ENCODE data around the gene CUBN. TPM values are rescaled to one million over a fixed set of nuclear protein-coding genes. Genes with fewer than 3 reads are reported as not detected.

Gene CUBN
- total and polyA plus RNA-seq, 8 donors: 0.28 to 1.3 (median 0.66) TPM

DNA sequence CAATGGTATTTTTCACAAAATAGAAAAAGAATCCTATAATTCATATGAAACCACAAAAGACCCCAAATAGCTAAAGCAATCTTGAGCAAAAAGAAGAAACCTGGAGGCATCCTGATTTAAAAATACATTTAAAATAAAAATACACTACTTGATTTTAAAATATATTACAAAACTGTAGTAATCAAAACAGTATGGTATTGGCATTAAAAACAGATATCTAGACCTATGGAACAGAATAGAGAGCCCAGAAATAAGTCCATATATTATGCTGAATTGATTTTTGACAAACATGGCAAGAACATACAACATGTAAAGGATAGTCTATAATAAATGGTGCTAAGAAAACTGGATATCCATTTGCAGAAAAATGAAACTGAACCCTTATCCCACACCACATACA is 34.8 kb downstream of the CUBN start:
- Histone ChIP-seq H3K4me1 (no peaks in the 10 kb centered on the region), H3K9me3 (no peaks in the 10 kb centered on the region), H3K36me3 (no peaks in the 10 kb centered on the region), H3K27ac (no peak overlapping the region), H3K4me3 (no peak overlapping the region), H3K27me3 (no peaks in the 10 kb centered on the region)
- intact Hi-C loops (cut with DNase I): no loop called here
- no peak for ATAC-seq
- TF ChIP-seq, protein P1, sequence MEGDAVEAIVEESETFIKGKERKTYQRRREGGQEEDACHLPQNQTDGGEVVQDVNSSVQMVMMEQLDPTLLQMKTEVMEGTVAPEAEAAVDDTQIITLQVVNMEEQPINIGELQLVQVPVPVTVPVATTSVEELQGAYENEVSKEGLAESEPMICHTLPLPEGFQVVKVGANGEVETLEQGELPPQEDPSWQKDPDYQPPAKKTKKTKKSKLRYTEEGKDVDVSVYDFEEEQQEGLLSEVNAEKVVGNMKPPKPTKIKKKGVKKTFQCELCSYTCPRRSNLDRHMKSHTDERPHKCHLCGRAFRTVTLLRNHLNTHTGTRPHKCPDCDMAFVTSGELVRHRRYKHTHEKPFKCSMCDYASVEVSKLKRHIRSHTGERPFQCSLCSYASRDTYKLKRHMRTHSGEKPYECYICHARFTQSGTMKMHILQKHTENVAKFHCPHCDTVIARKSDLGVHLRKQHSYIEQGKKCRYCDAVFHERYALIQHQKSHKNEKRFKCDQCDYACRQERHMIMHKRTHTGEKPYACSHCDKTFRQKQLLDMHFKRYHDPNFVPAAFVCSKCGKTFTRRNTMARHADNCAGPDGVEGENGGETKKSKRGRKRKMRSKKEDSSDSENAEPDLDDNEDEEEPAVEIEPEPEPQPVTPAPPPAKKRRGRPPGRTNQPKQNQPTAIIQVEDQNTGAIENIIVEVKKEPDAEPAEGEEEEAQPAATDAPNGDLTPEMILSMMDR (IDR thresholded peaks at IDR 0.05): no peak
- no peak for FAIRE-seq
- DNase-seq: no peak

DNA sequence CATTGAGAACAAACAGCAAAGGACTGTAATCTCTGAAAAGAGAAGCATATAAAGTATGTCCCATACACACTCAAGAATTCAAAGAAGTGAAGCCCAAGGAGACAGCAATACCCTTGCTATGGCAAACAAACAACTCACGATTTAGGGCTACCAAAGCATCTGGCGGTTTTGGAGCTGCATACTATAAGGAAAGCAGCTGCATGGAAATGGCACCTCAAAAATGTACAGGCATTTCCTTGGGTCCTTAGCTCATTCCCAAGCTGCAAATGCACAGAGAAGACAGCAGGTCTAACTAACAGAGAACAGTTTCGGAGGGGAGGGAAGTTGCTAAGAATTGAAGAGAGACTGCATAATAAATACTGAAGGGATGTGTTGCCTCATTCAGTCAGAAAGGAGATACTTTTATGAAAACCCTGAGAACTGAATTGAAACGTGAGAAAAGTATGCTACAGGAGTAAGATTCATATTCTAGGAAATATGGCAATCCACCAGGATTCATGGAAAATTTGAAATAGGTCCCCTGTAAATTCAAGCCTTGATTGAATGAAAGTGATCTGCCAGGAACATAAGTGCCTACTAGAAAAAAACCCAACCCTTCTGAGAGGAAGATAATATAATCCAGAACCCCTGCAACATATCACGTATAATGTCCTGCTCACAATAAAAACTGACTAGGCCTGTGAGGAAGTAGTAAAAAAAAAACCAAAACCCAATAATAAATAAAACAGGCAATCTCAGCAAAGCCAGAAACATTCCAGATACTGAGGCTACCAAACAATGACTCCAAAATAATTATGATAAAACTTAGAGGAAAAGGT is 36.4 kb downstream of the CUBN start:
- Histone ChIP-seq H3K9me3 (no peaks in the 10 kb centered on the region), H3K4me3 (no peak overlapping the region), H3K36me3 (no peaks in the 10 kb centered on the region), H3K27me3 (no peaks in the 10 kb centered on the region), H3K27ac (no peak overlapping the region), H3K4me1 (no peaks in the 10 kb centered on the region)
- TF ChIP-seq, protein P1 (IDR thresholded peaks at IDR 0.05): no peak
- no peak for FAIRE-seq
- ATAC-seq: no peak
- no peak for DNase-seq
- intact Hi-C loops (cut with DNase I): no loop called here
- 49 to 69% methylated on average over 5 of the region's 5 CpGs for WGBS, 2 donors

GRCh38 chr10:17092216-17092944 is 37.2 kb downstream of the CUBN start:
- intact Hi-C loops (cut with DNase I): no loop called here
- DNase-seq: no peak
- H3K4me1 ChIP-seq: no peaks in the 10 kb centered on the region
- no peaks in the 10 kb centered on the region for H3K9me3 ChIP-seq
- H3K27me3 ChIP-seq: no peaks in the 10 kb centered on the region
- H3K4me3 ChIP-seq: no peak overlapping the region
- TF ChIP-seq, protein P1 (IDR thresholded peaks at IDR 0.05): no peak
- ATAC-seq: no peak
- no peaks in the 10 kb centered on the region for H3K36me3 ChIP-seq
- WGBS, 2 donors: 81 to 83% methylated on average over 4 of the region's 4 CpGs
- FAIRE-seq: no peak
- no peak overlapping the region for H3K27ac ChIP-seq

DNA sequence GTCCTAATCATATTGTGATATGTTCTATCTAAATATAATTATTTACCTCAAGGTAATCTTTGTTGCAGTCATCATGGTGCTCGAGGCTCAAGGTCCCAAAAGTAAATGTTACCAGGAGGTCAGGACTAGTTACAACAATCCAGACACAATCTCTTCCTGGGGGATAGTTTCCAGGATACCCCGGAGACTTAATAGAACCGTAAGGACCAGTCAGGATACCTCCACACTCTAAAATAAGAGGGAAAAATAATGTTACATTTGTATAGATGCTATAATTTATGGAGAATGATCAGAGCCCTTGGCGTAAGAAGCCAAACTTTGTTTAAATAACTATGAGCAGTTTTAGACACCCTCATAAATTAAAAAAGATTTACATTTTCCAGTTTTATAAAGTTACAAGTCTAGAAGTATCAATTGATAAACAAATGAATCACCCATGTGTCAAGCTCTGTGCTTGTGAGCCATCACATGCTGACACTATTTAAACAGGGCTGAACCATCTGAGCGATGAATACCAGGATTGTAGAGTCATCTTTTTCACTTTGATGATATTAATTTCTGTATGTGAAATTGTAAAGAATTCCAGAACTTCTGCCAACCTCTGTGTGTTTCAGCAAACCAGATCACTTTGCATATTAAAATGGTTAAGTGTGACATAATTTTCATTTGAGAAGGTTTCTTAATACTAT is 41.3 kb downstream of the CUBN start:
- FAIRE-seq: no peak

More for the DNA sequence above, 41.3 kb downstream of the CUBN start:
- DNase-seq (no peak), ATAC-seq (no peak)
- Histone ChIP-seq H3K4me3 (no peak overlapping the region), H3K9me3 (no peaks in the 10 kb centered on the region), H3K4me1 (no peaks in the 10 kb centered on the region), H3K27ac (no peak overlapping the region), H3K36me3 (no peaks in the 10 kb centered on the region), H3K27me3 (no peaks in the 10 kb centered on the region)
- intact Hi-C loops (cut with DNase I): no loop called here
- WGBS, 2 donors: 71 to 72% methylated on average over 5 of the region's 5 CpGs
- TF ChIP-seq, protein P1 (IDR thresholded peaks at IDR 0.05): no peak

Data from pancreas (tissue), 10 donors.